AG09309 (cell line): Measurements from ENCODE around the gene VPS13C.
A peak's percentile ranks its signal among the peaks of the same experiment; 100 is the strongest.

Experiments
- DNase-seq: peaks from one replicate; pipeline ENCODE4 v3.0.0-alpha.2; 2010; ENCODE audit warnings: low read depth
- H3K4me3 ChIP-seq: 2 replicates; pipeline ENCODE4 v1.5.1; 2011; ENCODE audit warnings: mild to moderate bottlenecking, low read depth, low read length, moderate library complexity; ENCODE audit not compliant: control insufficient read depth
- CTCF ChIP-seq: IDR thresholded peaks from 2 replicates; pipeline ENCODE4 v1.5.1; 2011; ENCODE audit warnings: mild to moderate bottlenecking, low read depth, low read length, inconsistent platforms; ENCODE audit not compliant: insufficient read depth, control insufficient read depth; ENCODE audit errors: missing control alignments

VPS13C gene

GRCh38 chr15:61830536-61831330, 229.5 kb downstream of the VPS13C start:
- no peak for TF ChIP-seq CTCF
- DNase-seq = no peak
- no peak overlapping the region for H3K4me3 ChIP-seq

GRCh38 chr15:61829514-61829889, 230.7 kb downstream of the VPS13C start:
- TF ChIP-seq CTCF = no peak
- DNase-seq = no peak
- no peak overlapping the region for H3K4me3 ChIP-seq

- H3K4me3 ChIP-seq = no peak overlapping the region
- DNase-seq = no peak
These were observed 231.3 kb downstream of the VPS13C start for GRCh38 chr15:61828860-61829513.

GRCh38 chr15:61828008-61828407, 232.2 kb downstream of the VPS13C start:
- no peak for DNase-seq
- no peak overlapping the region for H3K4me3 ChIP-seq
- peak; percentile 2 for TF ChIP-seq CTCF

More at GRCh38 chr15:61828860-61829513, 231.3 kb downstream of the VPS13C start:
- TF ChIP-seq CTCF = no peak

- no peak for TF ChIP-seq CTCF
- DNase-seq = no peak
- H3K4me3 ChIP-seq = no peak overlapping the region
These were observed 233.1 kb downstream of the VPS13C start for GRCh38 chr15:61827131-61827530.

- H3K4me3 ChIP-seq = no peak overlapping the region
- no peak for TF ChIP-seq CTCF
- no peak for DNase-seq
These were observed 236.0 kb downstream of the VPS13C start for GRCh38 chr15:61824291-61824690.
